Subcutaneous adipose tissue (tissue), 4 donors: ENCODE results near the gene PACS1. TPM values are rescaled to one million over a fixed set of nuclear protein-coding genes. Genes with fewer than 3 reads are reported as not detected.

ENCODE experiments used
- total RNA-seq, 4 donors: library from RNA; depleted of rRNA; stranded (reverse); fragments of >200 nt; gene quantifications; one replicate each; pipeline ENCODE4 v1.1.0, GENCODE V29; 2016
- TF ChIP-seq, protein P1 (sequence below): fragments of 450-650 bp; IDR thresholded peaks from one replicate; pipeline ENCODE4 v1.5.1; 2016; ENCODE audit warnings: low read depth, mild to moderate bottlenecking, control low read depth, antibody characterized with exemption, moderate library complexity

The PACS1 gene
- total RNA-seq, 4 donors from 2014 or later: 38.3 to 75.7 (median 41.0) TPM

DNA sequence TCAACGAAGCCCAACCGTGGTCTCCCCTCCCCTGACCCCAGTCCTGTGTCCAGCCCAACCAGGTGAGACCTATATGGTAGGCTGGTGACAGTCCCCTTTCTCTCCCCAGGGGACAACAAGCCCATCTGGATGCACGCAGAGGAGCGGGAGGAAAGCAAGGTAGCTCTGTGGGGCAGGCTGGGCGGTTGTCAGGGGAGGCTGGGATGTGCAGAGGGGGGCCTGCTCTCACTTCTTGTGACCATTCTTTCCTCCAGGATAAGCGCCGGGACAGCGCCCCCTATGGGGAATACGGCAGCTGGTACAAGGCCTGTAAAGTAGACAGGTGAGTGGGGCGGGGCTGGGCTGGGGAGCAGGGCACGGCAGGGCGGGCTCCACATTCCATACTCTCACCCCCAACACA, 194.8 kb downstream of the PACS1 start:
- TF ChIP-seq, protein P1, sequence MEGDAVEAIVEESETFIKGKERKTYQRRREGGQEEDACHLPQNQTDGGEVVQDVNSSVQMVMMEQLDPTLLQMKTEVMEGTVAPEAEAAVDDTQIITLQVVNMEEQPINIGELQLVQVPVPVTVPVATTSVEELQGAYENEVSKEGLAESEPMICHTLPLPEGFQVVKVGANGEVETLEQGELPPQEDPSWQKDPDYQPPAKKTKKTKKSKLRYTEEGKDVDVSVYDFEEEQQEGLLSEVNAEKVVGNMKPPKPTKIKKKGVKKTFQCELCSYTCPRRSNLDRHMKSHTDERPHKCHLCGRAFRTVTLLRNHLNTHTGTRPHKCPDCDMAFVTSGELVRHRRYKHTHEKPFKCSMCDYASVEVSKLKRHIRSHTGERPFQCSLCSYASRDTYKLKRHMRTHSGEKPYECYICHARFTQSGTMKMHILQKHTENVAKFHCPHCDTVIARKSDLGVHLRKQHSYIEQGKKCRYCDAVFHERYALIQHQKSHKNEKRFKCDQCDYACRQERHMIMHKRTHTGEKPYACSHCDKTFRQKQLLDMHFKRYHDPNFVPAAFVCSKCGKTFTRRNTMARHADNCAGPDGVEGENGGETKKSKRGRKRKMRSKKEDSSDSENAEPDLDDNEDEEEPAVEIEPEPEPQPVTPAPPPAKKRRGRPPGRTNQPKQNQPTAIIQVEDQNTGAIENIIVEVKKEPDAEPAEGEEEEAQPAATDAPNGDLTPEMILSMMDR: no peak

DNA sequence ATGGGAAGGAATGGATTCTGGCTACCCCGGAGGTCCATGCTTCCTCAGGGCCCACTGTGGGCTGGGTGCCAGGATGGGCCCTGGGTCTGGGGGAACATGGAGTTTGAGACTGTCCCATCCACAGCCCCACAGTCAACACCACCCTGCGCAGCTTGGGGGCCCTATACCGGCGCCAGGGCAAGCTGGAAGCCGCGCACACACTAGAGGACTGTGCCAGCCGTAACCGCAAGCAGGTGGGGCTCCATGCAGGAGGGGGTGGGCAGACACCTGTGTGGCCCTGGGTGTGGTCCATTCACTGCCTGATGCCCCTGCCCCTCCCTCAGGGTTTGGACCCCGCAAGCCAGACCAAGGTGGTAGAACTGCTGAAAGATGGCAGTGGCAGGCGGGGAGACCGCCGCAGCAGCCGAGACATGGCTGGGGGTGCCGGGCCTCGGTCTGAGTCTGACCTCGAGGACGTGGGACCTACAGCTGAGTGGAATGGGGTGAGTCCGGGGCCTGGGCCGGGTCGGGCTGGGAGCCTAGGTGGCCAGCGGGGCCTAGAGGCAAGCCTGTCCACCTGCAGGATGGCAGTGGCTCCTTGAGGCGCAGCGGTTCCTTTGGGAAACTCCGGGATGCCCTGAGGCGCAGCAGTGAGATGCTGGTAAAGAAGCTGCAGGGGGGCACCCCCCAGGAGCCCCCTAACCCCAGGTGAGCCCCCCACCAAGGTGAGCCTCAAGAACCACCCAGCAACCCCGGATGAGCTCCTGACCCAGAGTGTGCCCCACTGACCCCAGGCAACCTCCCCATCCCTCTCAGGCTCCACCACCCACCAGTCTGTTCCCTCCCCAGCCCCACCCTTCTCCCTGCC, 195.7 kb downstream of the PACS1 start:
- TF ChIP-seq, protein P1: no peak

DNA sequence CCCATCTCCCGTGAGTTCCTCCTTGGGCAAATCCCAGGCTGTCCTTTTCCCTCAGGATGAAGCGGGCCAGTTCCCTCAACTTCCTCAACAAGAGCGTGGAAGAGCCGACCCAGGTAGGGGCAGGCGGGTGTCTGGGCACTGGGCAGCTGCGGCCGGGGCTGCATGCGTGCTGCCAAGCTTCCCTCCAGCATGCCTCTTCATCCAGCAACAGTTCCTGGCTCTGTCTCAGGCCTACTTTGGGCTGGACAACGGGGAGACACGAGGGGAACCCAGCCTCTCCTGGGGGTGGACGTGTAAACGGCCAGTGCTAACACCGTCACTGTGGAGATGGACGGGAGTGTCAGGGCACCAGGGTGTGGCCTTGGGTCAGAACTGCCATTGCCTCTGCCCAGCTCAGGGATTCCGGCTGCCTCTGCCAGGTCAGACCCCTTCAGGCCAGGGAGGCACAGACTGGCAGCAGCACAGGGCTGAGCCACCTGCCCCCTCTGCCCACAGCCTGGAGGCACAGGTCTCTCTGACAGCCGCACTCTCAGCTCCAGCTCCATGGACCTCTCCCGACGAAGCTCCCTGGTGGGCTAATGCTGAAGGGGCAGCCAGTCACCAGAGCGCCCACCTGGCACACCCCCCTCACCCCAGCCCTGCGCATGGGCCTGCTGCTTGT, 196.4 kb downstream of the PACS1 start:
- TF ChIP-seq, protein P1: no peak

DNA sequence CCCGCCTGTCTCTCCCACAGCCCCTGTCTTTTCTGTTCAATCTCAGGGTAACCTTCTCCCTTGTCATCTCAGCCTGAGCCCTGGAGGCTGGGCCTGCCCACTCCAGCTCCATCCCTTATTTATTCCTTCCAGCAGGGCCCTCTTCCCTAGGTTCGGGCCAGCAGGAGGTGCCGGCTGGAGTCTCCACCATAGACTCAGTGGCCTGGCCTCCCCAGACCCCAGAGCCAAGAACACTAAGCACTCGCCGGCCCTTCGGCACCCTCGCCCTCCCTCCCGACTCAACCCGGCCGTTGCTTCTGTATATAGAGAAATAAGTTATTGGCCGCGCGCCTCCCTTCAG, 196.9 kb downstream of the PACS1 start:
- TF ChIP-seq, protein P1: no peak

DNA sequence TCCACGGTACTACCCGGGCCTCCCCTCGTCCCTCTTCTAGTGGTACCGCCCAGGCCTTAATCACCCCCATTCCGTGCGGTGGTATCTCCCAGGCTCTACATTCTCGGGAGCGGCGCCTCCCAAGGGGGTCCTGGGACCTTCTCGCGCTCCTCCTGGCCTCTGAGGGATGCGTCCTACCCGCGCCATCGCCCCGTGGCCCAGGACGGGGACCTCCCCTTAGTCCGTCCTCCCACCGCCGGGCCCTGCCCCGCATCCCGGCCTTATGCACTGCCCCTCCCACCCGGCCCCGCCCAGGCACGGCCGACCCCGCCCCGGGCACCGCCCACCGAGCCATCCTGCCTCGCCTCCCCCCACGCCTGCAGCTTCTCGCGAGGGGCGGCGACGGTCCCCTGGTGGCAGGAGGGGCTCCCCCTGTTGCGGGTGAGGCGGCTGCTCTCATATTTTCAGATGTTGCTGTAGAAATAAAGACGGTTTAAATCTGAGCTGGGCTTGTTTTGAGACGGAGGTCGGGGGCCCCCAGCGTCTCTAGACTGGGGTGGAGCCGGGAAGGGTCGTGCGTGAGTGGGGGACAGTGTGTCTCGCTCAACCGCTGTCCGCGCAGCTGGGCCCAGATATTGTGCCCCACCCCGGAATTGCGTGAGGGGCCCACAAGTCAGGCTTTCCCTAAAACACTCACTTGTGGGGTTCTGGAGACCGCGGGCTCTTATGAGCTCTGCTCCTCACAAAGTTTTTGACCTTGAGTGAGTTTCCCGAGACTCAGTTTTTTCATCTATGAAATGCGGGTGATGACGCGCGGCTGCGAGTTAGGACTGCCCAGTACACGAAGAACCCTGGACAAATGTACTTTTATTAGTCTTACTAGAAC, 197.5 kb downstream of the PACS1 start:
- TF ChIP-seq, protein P1: no peak

DNA sequence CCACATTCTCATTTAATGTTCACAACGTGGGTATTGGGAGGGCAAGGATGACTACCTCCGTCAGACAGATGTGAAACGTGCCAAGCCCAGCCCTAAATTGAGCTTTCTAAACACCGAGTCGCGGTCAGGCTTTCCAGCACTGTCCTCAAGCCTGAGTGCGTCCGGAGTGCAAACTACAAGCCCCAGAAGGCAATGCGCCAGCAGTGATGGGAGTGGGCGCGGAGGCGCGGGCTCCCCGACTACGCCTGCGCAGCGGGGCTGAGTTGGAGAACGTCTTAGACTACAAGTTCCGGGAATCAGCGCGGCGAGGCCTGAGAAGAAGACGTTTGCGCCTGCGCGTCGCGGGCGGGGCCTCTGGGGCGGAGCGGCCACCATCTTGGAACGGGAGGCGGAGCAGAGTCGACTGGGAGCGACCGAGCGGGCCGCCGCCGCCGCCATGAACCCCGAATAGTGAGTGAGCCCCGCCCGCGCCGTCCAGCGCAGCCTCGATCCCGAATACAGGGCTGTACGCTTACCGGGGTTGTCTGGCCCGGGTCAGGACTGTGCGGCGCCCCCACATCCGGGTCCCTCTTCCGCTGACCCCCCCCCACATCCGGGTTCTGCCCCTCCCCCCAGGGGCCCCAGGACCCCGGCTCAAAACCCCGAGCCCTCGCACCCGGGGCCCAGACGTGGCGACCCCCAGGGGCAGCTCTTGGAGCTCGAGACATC, 198.3 kb downstream of the PACS1 start, which contains the start of gene RAB1B:
Gene RAB1B, plus strand, starts transcription at position 396 of the 708 bp plus-strand sequence. Its CDS starts 41 bp downstream, at position 437.
- TF ChIP-seq, protein P1: no peak
